ENCODE data around the gene PALMD.

The PALMD gene

GRCh38 chr1:99675292-99675691, 29.4 kb downstream of the PALMD start:
- H3K9me2 ChIP-seq (replicated peaks; ENCODE audit: control insufficient read depth, low read length): no peaks in the 10 kb centered on the region
- no peak overlapping the region for H3K4me2 ChIP-seq (ENCODE audit: low read length)
- H3K27ac ChIP-seq (ENCODE audit: low read depth, low read length): no peak overlapping the region
- no peak overlapping the region for H3K4me3 ChIP-seq (ENCODE audit: low read length)
- no peaks in the 10 kb centered on the region for H3K36me3 ChIP-seq (ENCODE audit: control insufficient read depth, low read length)
- H3K27me3 ChIP-seq (ENCODE audit: control insufficient read depth, low read length): peaks cover 20% of the 10 kb centered on the region
- H3F3A ChIP-seq (ENCODE audit: control insufficient read depth, insufficient read depth): no peaks in the 10 kb centered on the region
- TF ChIP-seq, protein P1, sequence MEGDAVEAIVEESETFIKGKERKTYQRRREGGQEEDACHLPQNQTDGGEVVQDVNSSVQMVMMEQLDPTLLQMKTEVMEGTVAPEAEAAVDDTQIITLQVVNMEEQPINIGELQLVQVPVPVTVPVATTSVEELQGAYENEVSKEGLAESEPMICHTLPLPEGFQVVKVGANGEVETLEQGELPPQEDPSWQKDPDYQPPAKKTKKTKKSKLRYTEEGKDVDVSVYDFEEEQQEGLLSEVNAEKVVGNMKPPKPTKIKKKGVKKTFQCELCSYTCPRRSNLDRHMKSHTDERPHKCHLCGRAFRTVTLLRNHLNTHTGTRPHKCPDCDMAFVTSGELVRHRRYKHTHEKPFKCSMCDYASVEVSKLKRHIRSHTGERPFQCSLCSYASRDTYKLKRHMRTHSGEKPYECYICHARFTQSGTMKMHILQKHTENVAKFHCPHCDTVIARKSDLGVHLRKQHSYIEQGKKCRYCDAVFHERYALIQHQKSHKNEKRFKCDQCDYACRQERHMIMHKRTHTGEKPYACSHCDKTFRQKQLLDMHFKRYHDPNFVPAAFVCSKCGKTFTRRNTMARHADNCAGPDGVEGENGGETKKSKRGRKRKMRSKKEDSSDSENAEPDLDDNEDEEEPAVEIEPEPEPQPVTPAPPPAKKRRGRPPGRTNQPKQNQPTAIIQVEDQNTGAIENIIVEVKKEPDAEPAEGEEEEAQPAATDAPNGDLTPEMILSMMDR (IDR thresholded peaks at IDR 0.05; ENCODE audit: low read depth, low read length, poor library complexity, severe bottlenecking): no peak
- TF ChIP-seq EZH2phosphoT487 (IDR thresholded peaks at IDR 0.05; ENCODE audit: borderline replicate concordance, low read length): no peak
- no peaks in the 10 kb centered on the region for H3K79me2 ChIP-seq (ENCODE audit: control insufficient read depth, low read length)
- no peaks in the 10 kb centered on the region for H4K20me1 ChIP-seq (ENCODE audit: control insufficient read depth, insufficient read depth, low read depth, low read length)
- H3K4me1 ChIP-seq (ENCODE audit: control insufficient read depth, low read length): no peaks in the 10 kb centered on the region
- H3K9me3 ChIP-seq (ENCODE audit: control insufficient read depth, insufficient read depth, low read length): no peaks in the 10 kb centered on the region

GRCh38 chr1:99675994-99676393, 30.1 kb downstream of the PALMD start:
- no peaks in the 10 kb centered on the region for H3K4me1 ChIP-seq (ENCODE audit: control insufficient read depth, low read length)
- no peak overlapping the region for H3K4me2 ChIP-seq (ENCODE audit: low read length)
- H4K20me1 ChIP-seq (ENCODE audit: control insufficient read depth, insufficient read depth, low read depth, low read length): no peaks in the 10 kb centered on the region
- peaks cover 20% of the 10 kb centered on the region for H3K27me3 ChIP-seq (ENCODE audit: control insufficient read depth, low read length)
- H3K4me3 ChIP-seq (ENCODE audit: low read length): no peak overlapping the region
- H3K79me2 ChIP-seq (ENCODE audit: control insufficient read depth, low read length): no peaks in the 10 kb centered on the region
- TF ChIP-seq, protein P1 (IDR thresholded peaks at IDR 0.05; ENCODE audit: low read depth, low read length, poor library complexity, severe bottlenecking): no peak
- no peak for TF ChIP-seq EZH2phosphoT487 (IDR thresholded peaks at IDR 0.05; ENCODE audit: borderline replicate concordance, low read length)
- no peaks in the 10 kb centered on the region for H3K9me3 ChIP-seq (ENCODE audit: control insufficient read depth, insufficient read depth, low read length)
- H3K36me3 ChIP-seq (ENCODE audit: control insufficient read depth, low read length): no peaks in the 10 kb centered on the region
- no peaks in the 10 kb centered on the region for H3K9me2 ChIP-seq (replicated peaks; ENCODE audit: control insufficient read depth, low read length)
- no peaks in the 10 kb centered on the region for H3F3A ChIP-seq (ENCODE audit: control insufficient read depth, insufficient read depth)
- no peak overlapping the region for H3K27ac ChIP-seq (ENCODE audit: low read depth, low read length)

DNA sequence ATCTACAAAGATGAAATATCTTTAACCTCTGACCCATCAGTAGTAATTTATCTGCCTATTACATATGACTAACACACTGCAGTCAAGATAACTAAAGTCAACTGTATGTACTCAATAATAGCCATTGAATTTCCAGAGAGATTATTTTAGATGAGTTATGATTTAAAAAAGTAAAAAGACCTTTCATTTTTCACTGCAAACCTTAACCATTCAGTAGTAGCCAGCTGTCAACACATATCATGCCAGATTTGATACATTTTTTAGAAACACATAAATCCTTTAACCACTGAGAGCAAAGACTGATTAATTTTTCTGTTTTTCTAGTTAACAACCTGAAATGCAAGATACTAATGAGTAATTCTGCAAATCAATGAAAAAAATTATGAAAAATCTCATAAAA, 31.0 kb downstream of the PALMD start:
- Histone ChIP-seq H3K79me2 (ENCODE audit: control insufficient read depth, low read length) (no peaks in the 10 kb centered on the region), H3F3A (ENCODE audit: control insufficient read depth, insufficient read depth) (no peaks in the 10 kb centered on the region), H3K36me3 (ENCODE audit: control insufficient read depth, low read length) (no peaks in the 10 kb centered on the region), H3K27me3 (ENCODE audit: control insufficient read depth, low read length) (peaks cover 20% of the 10 kb centered on the region), H3K27ac (ENCODE audit: low read depth, low read length) (no peak overlapping the region), H3K4me1 (ENCODE audit: control insufficient read depth, low read length) (no peaks in the 10 kb centered on the region), H4K20me1 (ENCODE audit: control insufficient read depth, insufficient read depth, low read depth, low read length) (no peaks in the 10 kb centered on the region), H3K9me3 (ENCODE audit: control insufficient read depth, insufficient read depth, low read length) (no peaks in the 10 kb centered on the region), H3K4me3 (ENCODE audit: low read length) (no peak overlapping the region), H3K4me2 (ENCODE audit: low read length) (no peak overlapping the region), H3K9me2 (replicated peaks; ENCODE audit: control insufficient read depth, low read length) (no peaks in the 10 kb centered on the region)
- TF ChIP-seq, protein P1 (IDR thresholded peaks at IDR 0.05; ENCODE audit: low read depth, low read length, poor library complexity, severe bottlenecking): no peak
- TF ChIP-seq EZH2phosphoT487 (IDR thresholded peaks at IDR 0.05; ENCODE audit: borderline replicate concordance, low read length): no peak

DNA sequence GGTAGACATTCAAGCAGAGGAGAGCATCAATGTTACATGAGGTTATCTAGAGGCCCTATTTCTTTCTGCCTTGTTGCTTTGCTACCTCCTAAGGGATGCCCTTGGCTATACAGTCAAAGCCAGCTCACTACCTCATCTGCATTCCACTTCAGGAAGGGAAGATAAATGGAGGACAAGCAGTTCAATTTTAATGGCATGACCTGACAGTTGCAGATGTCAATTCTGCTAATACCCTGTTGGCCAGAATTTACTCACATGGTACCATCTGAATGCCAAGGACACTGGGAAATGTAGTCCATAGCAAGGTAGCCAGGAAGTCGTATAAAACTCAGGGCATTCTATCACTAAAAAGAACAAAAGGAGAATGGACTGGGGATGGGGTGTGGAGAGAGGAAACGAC, 31.5 kb downstream of the PALMD start:
- Histone ChIP-seq H3K4me1 (ENCODE audit: control insufficient read depth, low read length) (no peaks in the 10 kb centered on the region), H3K4me3 (ENCODE audit: low read length) (no peak overlapping the region), H4K20me1 (ENCODE audit: control insufficient read depth, insufficient read depth, low read depth, low read length) (no peaks in the 10 kb centered on the region), H3K27ac (ENCODE audit: low read depth, low read length) (no peak overlapping the region), H3F3A (ENCODE audit: control insufficient read depth, insufficient read depth) (no peaks in the 10 kb centered on the region), H3K79me2 (ENCODE audit: control insufficient read depth, low read length) (no peaks in the 10 kb centered on the region), H3K4me2 (ENCODE audit: low read length) (no peak overlapping the region), H3K9me3 (ENCODE audit: control insufficient read depth, insufficient read depth, low read length) (no peaks in the 10 kb centered on the region), H3K9me2 (replicated peaks; ENCODE audit: control insufficient read depth, low read length) (no peaks in the 10 kb centered on the region), H3K36me3 (ENCODE audit: control insufficient read depth, low read length) (no peaks in the 10 kb centered on the region), H3K27me3 (ENCODE audit: control insufficient read depth, low read length) (peaks cover 17% of the 10 kb centered on the region)
- TF ChIP-seq EZH2phosphoT487 (IDR thresholded peaks at IDR 0.05; ENCODE audit: borderline replicate concordance, low read length): no peak
- TF ChIP-seq, protein P1 (IDR thresholded peaks at IDR 0.05; ENCODE audit: low read depth, low read length, poor library complexity, severe bottlenecking): no peak
